ENCODE measurements around the gene HDAC5. TPM values are rescaled to one million over a fixed set of nuclear protein-coding genes. Genes with fewer than 3 reads are reported as not detected.
A peak's percentile ranks its signal among the peaks of the same experiment; 100 is the strongest.

Gene HDAC5
- total and polyA plus RNA-seq, 2 donors from 2014 or later: 25.3 to 35.6 TPM

GRCh38 chr17:44117351-44117750 lies 6.1 kb downstream of the HDAC5 start:
- H3K27me3 ChIP-seq (ENCODE audit: control insufficient read depth, insufficient read depth, low read length): no peaks in the 10 kb centered on the region
- DNase-seq (no peak), FAIRE-seq (no peak)
- H3K4me1 ChIP-seq (ENCODE audit: control insufficient read depth in 2 of 3, insufficient read depth in 2 of 3, low read depth in 1 of 3, low read length in 3 of 3): peaks cover 0 to 37% (median 15%) of the 10 kb centered on the region in 3 donors
- intact Hi-C loops (cut with DNase I): no loop called here
- no peak overlapping the region for H3K9ac ChIP-seq (ENCODE audit: low read length in 3 of 3)
- no peak overlapping the region for H3K27ac ChIP-seq (ENCODE audit: low read depth in 2 of 2, low read length in 2 of 2)
- H3K36me3 ChIP-seq (ENCODE audit: control insufficient read depth in 2 of 3, insufficient read depth in 3 of 3, low read length in 3 of 3): peaks cover 0 to 22% (median 0%) of the 10 kb centered on the region in 3 donors
- no peaks in the 10 kb centered on the region for H3K9me3 ChIP-seq (ENCODE audit: control insufficient read depth in 2 of 3, insufficient read depth in 1 of 3, low read length in 3 of 3)
- no peak for TF ChIP-seq CTCF (IDR thresholded peaks at IDR 0.05; ENCODE audit: borderline replicate concordance, extremely low read depth, insufficient read depth)
- H3K4me3 ChIP-seq (ENCODE audit: low read length in 3 of 3): no peak overlapping the region

- H3K9ac ChIP-seq (ENCODE audit: low read length in 3 of 3): no peak overlapping the region
- no peaks in the 10 kb centered on the region for H3K27me3 ChIP-seq (ENCODE audit: control insufficient read depth, insufficient read depth, low read length)
- TF ChIP-seq CTCF (IDR thresholded peaks at IDR 0.05; ENCODE audit: borderline replicate concordance, extremely low read depth, insufficient read depth): peak; percentile 49
- no peaks in the 10 kb centered on the region for H3K9me3 ChIP-seq (ENCODE audit: control insufficient read depth in 2 of 3, insufficient read depth in 1 of 3, low read length in 3 of 3)
- DNase-seq: peak in 1 of 5 donors; percentile 46
- H3K4me3 ChIP-seq (ENCODE audit: low read length in 3 of 3): no peak overlapping the region
- H3K4me1 ChIP-seq (ENCODE audit: control insufficient read depth in 2 of 3, insufficient read depth in 2 of 3, low read depth in 1 of 3, low read length in 3 of 3): peaks cover 2 to 39% (median 18%) of the 10 kb centered on the region in 3 donors
- H3K27ac ChIP-seq (ENCODE audit: low read depth in 2 of 2, low read length in 2 of 2): no peak overlapping the region
- no peak for FAIRE-seq
- H3K36me3 ChIP-seq (ENCODE audit: control insufficient read depth in 2 of 3, insufficient read depth in 3 of 3, low read length in 3 of 3): peaks cover 0 to 22% (median 0%) of the 10 kb centered on the region in 3 donors
- intact Hi-C loops (cut with DNase I): no loop called here
Observed at GRCh38 chr17:44115585-44116415, 7.6 kb downstream of the HDAC5 start.

DNA sequence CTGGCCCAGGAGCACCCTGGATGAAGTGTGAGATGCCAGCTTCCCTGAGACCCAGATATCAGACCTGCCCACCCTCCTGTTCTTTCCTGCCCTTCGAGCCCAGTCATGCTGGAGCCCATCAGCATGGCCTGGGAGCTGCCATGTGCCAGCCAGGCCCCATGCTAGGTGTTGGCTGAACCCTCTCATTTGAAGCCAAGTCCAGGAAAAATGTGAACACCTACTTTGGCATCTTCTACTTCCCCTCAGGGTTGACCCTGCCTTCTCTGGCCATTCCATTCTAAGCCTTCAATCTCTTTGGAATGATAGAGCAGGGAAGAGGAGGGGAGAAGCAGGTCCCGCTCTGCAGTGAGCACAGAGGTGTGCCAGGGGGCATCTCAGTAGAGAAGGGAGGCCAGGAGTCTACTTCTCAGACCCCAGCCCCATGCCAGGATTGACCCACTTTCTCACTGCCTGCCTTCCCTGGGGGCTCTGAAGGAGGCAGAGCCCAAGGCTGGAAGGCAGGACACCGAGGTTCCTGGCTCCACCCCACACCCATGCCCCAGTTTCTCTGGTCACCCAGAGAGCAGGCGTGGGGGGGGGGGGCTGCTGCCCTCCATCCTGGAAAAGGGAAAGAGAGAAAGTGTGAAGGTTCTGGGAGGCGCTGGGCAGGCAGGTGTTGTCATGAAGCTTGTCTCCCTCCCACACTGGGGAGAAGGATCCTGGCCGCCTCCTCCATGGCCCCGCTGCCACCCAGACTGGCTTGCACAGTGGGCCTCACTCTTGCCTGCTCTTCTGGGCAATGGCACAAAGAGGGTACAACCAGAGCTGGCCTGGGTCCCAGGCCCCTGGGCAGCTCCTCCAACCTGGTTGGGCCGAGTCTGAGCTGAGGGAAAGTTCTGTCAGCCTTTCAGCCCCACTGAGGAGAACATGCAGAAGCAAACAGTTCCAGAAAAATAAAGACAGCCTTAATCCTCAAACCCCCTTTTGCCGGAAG lies 9.3 kb downstream of the HDAC5 start:
- H3K9ac ChIP-seq (ENCODE audit: low read length in 3 of 3): no peak overlapping the region
- intact Hi-C loops (cut with DNase I): no loop called here
- FAIRE-seq (no peak), DNase-seq (peak in 2 of 5 donors; percentile 36 to 49)
- H3K36me3 ChIP-seq (ENCODE audit: control insufficient read depth in 2 of 3, insufficient read depth in 3 of 3, low read length in 3 of 3): peaks cover 0 to 22% (median 0%) of the 10 kb centered on the region in 3 donors
- no peaks in the 10 kb centered on the region for H3K27me3 ChIP-seq (ENCODE audit: control insufficient read depth, insufficient read depth, low read length)
- no peak overlapping the region for H3K4me3 ChIP-seq (ENCODE audit: low read length in 3 of 3)
- peaks cover 2 to 50% (median 29%) of the 10 kb centered on the region in 3 donors for H3K4me1 ChIP-seq (ENCODE audit: control insufficient read depth in 2 of 3, insufficient read depth in 2 of 3, low read depth in 1 of 3, low read length in 3 of 3)
- no peaks in the 10 kb centered on the region for H3K9me3 ChIP-seq (ENCODE audit: control insufficient read depth in 2 of 3, insufficient read depth in 1 of 3, low read length in 3 of 3)
- TF ChIP-seq CTCF (IDR thresholded peaks at IDR 0.05; ENCODE audit: borderline replicate concordance, extremely low read depth, insufficient read depth): no peak
- no peak overlapping the region for H3K27ac ChIP-seq (ENCODE audit: low read depth in 2 of 2, low read length in 2 of 2)

Measured in kidney (tissue), 14 donors.